Endothelial cell of umbilical vein (primary cell): ENCODE measurements around the gene APOBEC3G. TPM values are rescaled to one million over a fixed set of nuclear protein-coding genes. Genes with fewer than 3 reads are reported as not detected.

Experiments used
- BruUV-seq: library from RNA; stranded (reverse); fragments of 400-500 nt; replicated peaks from 2 replicates; lab custom pipeline; 2021; lab: Mats Ljungman, UMichigan
- CTCF ChIA-PET: fragments of 300-600, 350-600 bp; sonication (Branson Sonifier 250); formaldehyde crosslinking; loops from one replicate; lab custom pipeline; 2021; ENCODE audit warnings: antibody characterized with exemption, inconsistent platforms; lab: Charles Lee
- POLR2A ChIA-PET: fragments of 300-600, 350-600 bp; sonication (Branson Sonifier 250); formaldehyde crosslinking; loops from one replicate; lab custom pipeline; 2021; ENCODE audit warnings: antibody characterized with exemption, inconsistent platforms; lab: Charles Lee
- DNase-seq: peaks from one replicate; pipeline ENCODE4 v3.0.0-alpha.2; 2011; ENCODE audit warnings: low read depth, low spot score
- FAIRE-seq: peaks from 2 replicates; lab custom pipeline; 2011; peaks lifted over from hg19 to GRCh38; lab: Jason Lieb, UNC
- H2AFZ ChIP-seq: 2 replicates; pipeline ENCODE4 v1.6.0; 2012; ENCODE audit warnings: low read depth, low read length, control low read depth, inconsistent platforms
- H3K27ac ChIP-seq: 2 replicates; pipeline ENCODE4 v1.5.1; 2011; ENCODE audit warnings: low read depth, mild to moderate bottlenecking, control low read depth, low read length, moderate library complexity; ENCODE audit not compliant: insufficient read depth
- H3K27me3 ChIP-seq, 2 experiments: 2 replicates each; pipeline versions ENCODE4 v1.6.0 to v1.6.1; 2011; ENCODE audit warnings: low read length in 2 of 2, mixed read lengths in 1 of 2; ENCODE audit not compliant: control insufficient read depth in 2 of 2, insufficient read depth in 2 of 2
- H3K36me3 ChIP-seq, 2 experiments: 2 replicates in 1 of 2; 3 replicates in 1 of 2; pipeline ENCODE4 v1.5.1; 2011; ENCODE audit warnings: low read length in 2 of 2, mild to moderate bottlenecking in 1 of 2, moderate library complexity in 1 of 2; ENCODE audit not compliant: control insufficient read depth in 2 of 2, insufficient read depth in 2 of 2; ENCODE audit errors: extremely low read depth in 1 of 2
- H3K4me1 ChIP-seq: 3 replicates; pipeline ENCODE4 v1.5.1; 2011; ENCODE audit warnings: mild to moderate bottlenecking, low read length; ENCODE audit not compliant: control insufficient read depth, insufficient read depth; ENCODE audit errors: extremely low read depth
- H3K4me2 ChIP-seq: 2 replicates; pipeline ENCODE4 v1.6.1; 2011; ENCODE audit warnings: low read length, control low read depth, mixed read lengths; ENCODE audit not compliant: insufficient read depth
- H3K4me3 ChIP-seq, 3 experiments: fragments of 200-600 bp in 1 of 3; sonication (generic), shearing (Covaris generic) in 1 of 3; replicated peaks in 1 of 3; 2 replicates each; pipeline ENCODE4 v1.5.1; 2011 to 2016; ENCODE audit warnings: control low read depth in 3 of 3, low read length in 3 of 3, mild to moderate bottlenecking in 2 of 3, inconsistent platforms in 1 of 3, low read depth in 1 of 3, moderate library complexity in 1 of 3; ENCODE audit not compliant: insufficient read depth in 1 of 3
- H3K79me2 ChIP-seq: 2 replicates; pipeline ENCODE4 v1.6.0; 2012; ENCODE audit warnings: low read length, inconsistent platforms; ENCODE audit not compliant: control insufficient read depth, insufficient read depth
- H3K9ac ChIP-seq: replicated peaks from 2 replicates; pipeline ENCODE3; 2011; ENCODE audit warnings: low read length, control low read depth; ENCODE audit not compliant: insufficient read depth; ENCODE audit errors: extremely low read depth
- H3K9me1 ChIP-seq: replicated peaks from 3 replicates; pipeline ENCODE4 v1.6.0; 2011; ENCODE audit warnings: mild to moderate bottlenecking, low read length; ENCODE audit not compliant: control insufficient read depth, insufficient read depth; ENCODE audit errors: extremely low read depth
- H3K9me3 ChIP-seq: replicated peaks from 2 replicates; pipeline ENCODE4 v1.5.1; 2012; ENCODE audit warnings: low read length, inconsistent platforms; ENCODE audit not compliant: control insufficient read depth, insufficient read depth
- H4K20me1 ChIP-seq: replicated peaks from 2 replicates; pipeline ENCODE3; 2011; ENCODE audit warnings: mild to moderate bottlenecking, low read length; ENCODE audit not compliant: control insufficient read depth, insufficient read depth; ENCODE audit errors: extremely low read depth
- CTCF ChIP-seq, 2 donors: IDR thresholded peaks; 1 replicate in 1 of 2; 2 replicates in 1 of 2; pipeline ENCODE4 v1.5.1; 2011; ENCODE audit warnings: low read length in 2 of 2, mild to moderate bottlenecking in 2 of 2, moderate library complexity in 2 of 2, control low read depth in 1 of 2, inconsistent platforms in 1 of 2, low read depth in 1 of 2; ENCODE audit not compliant: insufficient read depth in 1 of 2; ENCODE audit errors: extremely low read depth in 1 of 2
- EZH2 ChIP-seq: IDR thresholded peaks from 2 replicates; pipeline ENCODE4 v1.6.1; 2012; ENCODE audit warnings: borderline replicate concordance, low read depth, mild to moderate bottlenecking, moderate library complexity, low read length, inconsistent platforms; ENCODE audit not compliant: severe bottlenecking
- FOS ChIP-seq: IDR thresholded peaks from 2 replicates; pipeline ENCODE4 v1.6.1; 2011; ENCODE audit warnings: mild to moderate bottlenecking, low read length, moderate library complexity, borderline replicate concordance; ENCODE audit not compliant: insufficient read depth
- GATA2 ChIP-seq: IDR thresholded peaks from 2 replicates; pipeline ENCODE4 v1.7.0; 2011; ENCODE audit warnings: low read depth, mild to moderate bottlenecking, moderate library complexity, mixed read lengths, low read length; ENCODE audit not compliant: insufficient read length, insufficient read depth
- JUN ChIP-seq: IDR thresholded peaks from 2 replicates; pipeline ENCODE4 v1.6.1; 2011; ENCODE audit warnings: borderline replicate concordance, low read depth; ENCODE audit not compliant: insufficient read length, insufficient read depth
- MAX ChIP-seq: IDR thresholded peaks from 2 replicates; pipeline ENCODE4 v1.6.1; 2011; ENCODE audit not compliant: insufficient read depth, insufficient read length
- MYC ChIP-seq: IDR thresholded peaks from one replicate; pipeline ENCODE4 v1.6.1; 2011; ENCODE audit warnings: mild to moderate bottlenecking, low read depth, low read length
- POLR2A ChIP-seq: IDR thresholded peaks from 2 replicates; pipeline ENCODE4 v1.6.1; 2012; ENCODE audit warnings: low read depth, mild to moderate bottlenecking, control low read depth, low read length
- POLR2AphosphoS5 ChIP-seq: IDR thresholded peaks from 2 replicates; pipeline ENCODE4 v1.6.1; 2012; ENCODE audit warnings: low read depth, mild to moderate bottlenecking, control low read depth, low read length, moderate library complexity; ENCODE audit not compliant: insufficient read depth
- dilution Hi-C: fragments of 300-500 bp; cut with MboI; formaldehyde crosslinking; loops from one replicate; pipeline ENCODE4 v1.15.0; 2019; ENCODE audit warnings: low sequenced_read_pairs; ENCODE audit not compliant: extremely low pct_ligation_motif_present
- intact Hi-C: fragments of 100-400 bp; cut with micrococcal nuclease; formaldehyde crosslinking; loops from one replicate; pipeline ENCODE4 v1.10.0; 2022
- polyA plus RNA-seq, 4 experiments: library from polyadenylated mRNA; depleted of rRNA in 3 of 4; stranded (reverse) in 3 of 4; unstranded in 1 of 4; fragments of >200 nt; gene quantifications; 2 replicates each; pipeline versions ENCODE4 v1.2.1 to v1.2.3, GENCODE V29; 2011 to 2012; ENCODE audit warnings: missing spikeins in 1 of 4
- total RNA-seq: library from RNA; stranded (reverse); gene quantifications from 2 replicates; pipeline ENCODE4 v1.2.3, GENCODE V29; 2021

The APOBEC3G gene
- total and polyA plus RNA-seq, 2 donors (not counting 3 experiments of a cell fraction or from before 2014, with no cell fraction given) = 3.6 to 5.1 TPM

- FAIRE-seq (no peak), DNase-seq (no peak)
- H3K4me1 ChIP-seq = no peaks in the 10 kb centered on the region
- no peak overlapping the region for H3K9ac ChIP-seq
- ChIA-PET POLR2A (no interaction called here), CTCF (no interaction called here)
- H3K9me3 ChIP-seq = no peaks in the 10 kb centered on the region
- dilution Hi-C loops (no loop called here), intact Hi-C loops (no loop called here)
- no peak for TF ChIP-seq EZH2
- no peak for TF ChIP-seq CTCF (IDR thresholded peaks at IDR 0.05; ENCODE audit: extremely low read depth in 1 of 2, insufficient read depth in 1 of 2, low read depth in 1 of 2, low read length in 2 of 2)
- TF ChIP-seq POLR2A = no peak
- no peak for TF ChIP-seq MYC
- TF ChIP-seq POLR2AphosphoS5 = no peak
- no peak for TF ChIP-seq FOS
- TF ChIP-seq GATA2 = no peak
- no peak for TF ChIP-seq MAX
- no peak for TF ChIP-seq JUN
- H4K20me1 ChIP-seq = no peaks in the 10 kb centered on the region
- peaks cover 0 to 4% of the 10 kb centered on the region in 2 experiments for H3K27me3 ChIP-seq
- no peak overlapping the region for H3K4me3 ChIP-seq
- no peaks in the 10 kb centered on the region for H3K36me3 ChIP-seq
- BruUV-seq = no TSS peak
- H3K27ac ChIP-seq = no peak overlapping the region
- no peak overlapping the region for H2AFZ ChIP-seq
- H3K9me1 ChIP-seq = no peaks in the 10 kb centered on the region
- H3K79me2 ChIP-seq = no peaks in the 10 kb centered on the region
- H3K4me2 ChIP-seq = no peak overlapping the region
These were observed 14.3 kb downstream of the APOBEC3G start for GRCh38 chr22:39091126-39092081.
